DMS153 (cell line): Measurements from ENCODE around the gene ADRA2B.
"Not testable (repeated sequence)": the region's sequence is repeated elsewhere in the genome, so short reads cannot be mapped to it uniquely, and the experiment has no call there.

Experiments
- DNase-seq: peaks from one replicate; lab custom pipeline; 2025; lab: John Stamatoyannopoulos, UW

Gene ADRA2B

GRCh38 chr2:96116424-96116878 is at the start of gene ADRA2B:
Gene ADRA2B, minus strand, starts transcription at chr2:96116571. Its CDS starts 422 bp downstream, at chr2:96116149.
- peak; percentile 56 for DNase-seq

- DNase-seq, result no peak
These were observed 48.3 kb upstream of the ADRA2B start for GRCh38 chr2:96164459-96165184.

GRCh38 chr2:96163768-96164429 is 47.5 kb upstream of the ADRA2B start:
- DNase-seq, result no peak

- DNase-seq, result no peak
These were observed 47.0 kb upstream of the ADRA2B start for GRCh38 chr2:96163415-96163767.

GRCh38 chr2:96161898-96162297 is 45.5 kb upstream of the ADRA2B start:
- DNase-seq, result no peak

GRCh38 chr2:96160366-96160765 is 44.0 kb upstream of the ADRA2B start:
- not testable (repeated sequence) for DNase-seq

- no peak for DNase-seq
These were observed 42.9 kb upstream of the ADRA2B start for GRCh38 chr2:96159084-96159830.

- DNase-seq, result no peak
These were observed 42.2 kb upstream of the ADRA2B start for GRCh38 chr2:96158554-96158940.

GRCh38 chr2:96157649-96158553 is 41.5 kb upstream of the ADRA2B start:
- DNase-seq, result no peak

- no peak for DNase-seq
These were observed 40.7 kb upstream of the ADRA2B start for GRCh38 chr2:96156926-96157648.

- DNase-seq, result no peak
These were observed 39.8 kb upstream of the ADRA2B start for GRCh38 chr2:96156011-96156820.

GRCh38 chr2:96154506-96155380 is 38.4 kb upstream of the ADRA2B start:
- no peak for DNase-seq

GRCh38 chr2:96153991-96154431 is 37.6 kb upstream of the ADRA2B start:
- DNase-seq, result no peak

GRCh38 chr2:96153291-96153713 is 36.9 kb upstream of the ADRA2B start:
- DNase-seq, result no peak

- no peak for DNase-seq
These were observed 36.2 kb upstream of the ADRA2B start for GRCh38 chr2:96152304-96153161.

GRCh38 chr2:96151595-96152303 is 35.4 kb upstream of the ADRA2B start:
- no peak for DNase-seq

GRCh38 chr2:96150791-96151594 is 34.6 kb upstream of the ADRA2B start:
- DNase-seq, result no peak
